Measurements from ENCODE around the gene SENP3. TPM values are rescaled to one million over a fixed set of nuclear protein-coding genes. Genes with fewer than 3 reads are reported as not detected.

SENP3 gene
- total RNA-seq, 1 experiment from 2014 or later: 83.1 TPM

- no peak overlapping the region for H4K91ac ChIP-seq (ENCODE audit: insufficient read length, low read depth, low read length)
- H3K4me3 Mint-ChIP-seq: peak overlapping the region; percentile 90 to 91
- no peaks in the 10 kb centered on the region for H3K9me3 Mint-ChIP-seq
- H3K79me1 ChIP-seq (ENCODE audit: insufficient read depth, low read depth, low read length, poor library complexity, severe bottlenecking): peaks cover 15% of the 10 kb centered on the region
- H3T11ph ChIP-seq (ENCODE audit: low read length): no peak overlapping the region
- H4K8ac ChIP-seq (replicated peaks; ENCODE audit: insufficient read length, low read depth, low read length): no peak overlapping the region
- H3K23me2 ChIP-seq (ENCODE audit: insufficient read length, low read depth, low read length, poor library complexity, severe bottlenecking): peaks cover 9% of the 10 kb centered on the region
- H2BK120ac ChIP-seq (ENCODE audit: low read depth, low read length, poor library complexity, severe bottlenecking): no peak overlapping the region
- H2BK15ac ChIP-seq (ENCODE audit: low read depth, low read length): no peak overlapping the region
- peaks cover 15 to 41% (median 40%) of the 10 kb centered on the region in 3 experiments; a peak in 6 of 7 replicates for H3K36me3 Mint-ChIP-seq (ENCODE audit: insufficient read depth in 1 of 3, low read depth in 3 of 3)
- H3K4me2 ChIP-seq (ENCODE audit: insufficient read depth, insufficient read length, low read length): peak overlapping the region; percentile 82
- no peak overlapping the region for H3K23ac ChIP-seq (ENCODE audit: insufficient read length, low read depth, low read length)
- H2AK5ac ChIP-seq (ENCODE audit: insufficient read length, low read length): no peak overlapping the region
- H4K5ac ChIP-seq (ENCODE audit: insufficient read length, low read depth, low read length): no peak overlapping the region
- H3K27ac ChIP-seq (ENCODE audit: insufficient read length, low read depth, low read length): no peak overlapping the region
- no peak overlapping the region for H3K56ac ChIP-seq (ENCODE audit: insufficient read length, low read depth, low read length)
- H3K9ac ChIP-seq (ENCODE audit: extremely low read depth, insufficient read length, low read length): peak overlapping the region; percentile 48
- peaks cover 36 to 45% of the 10 kb centered on the region in 2 experiments for H3K4me1 Mint-ChIP-seq
- H3K9me3 ChIP-seq (ENCODE audit: control insufficient read depth, low read depth, low read length): no peaks in the 10 kb centered on the region
- H2AFZ ChIP-seq (ENCODE audit: low read length): no peak overlapping the region
- H3K4ac ChIP-seq (ENCODE audit: low read depth, low read length): no peak overlapping the region
- DNase-seq: no peak
- no peaks in the 10 kb centered on the region for H3K27me3 Mint-ChIP-seq (ENCODE audit: low read depth)
- H3K4me1 ChIP-seq (ENCODE audit: insufficient read depth, low read length): 0 out of 2 replicates have a peak, but pooled peaks cover 2% of the 10 kb centered on the region
- H2BK20ac ChIP-seq (ENCODE audit: low read depth, low read length, poor library complexity, severe bottlenecking): no peak overlapping the region
- no peak overlapping the region for H3K18ac ChIP-seq (ENCODE audit: insufficient read length, low read depth, low read length)
- H4K20me1 ChIP-seq (ENCODE audit: control insufficient read depth, insufficient read depth, insufficient read length): no peaks in the 10 kb centered on the region
- H3K27ac Mint-ChIP-seq: peak overlapping the region; percentile 82 to 93 (median 90); a peak in 6 of 7 replicates
- peaks cover 8% of the 10 kb centered on the region; the same call in 1 of the 2 replicates for H3K79me2 ChIP-seq (ENCODE audit: insufficient read depth, low read length)
- no CpG with 5 or more reads among the region's 28 CpGs for WGBS (ENCODE audit: extremely low coverage, insufficient read length, low lambda C conversion rate)
- no peak overlapping the region for H2BK5ac ChIP-seq (ENCODE audit: insufficient read length, low read length)
- H3K14ac ChIP-seq (ENCODE audit: insufficient read depth, low read length): peak overlapping the region; percentile 88; the same call in 1 of the 2 replicates
- no peaks in the 10 kb centered on the region for H3K27me3 ChIP-seq (ENCODE audit: insufficient read depth, low read length)
- no peak overlapping the region for H2BK12ac ChIP-seq (ENCODE audit: insufficient read length, low read depth, low read length)
- TF ChIP-seq CTCF (conservative IDR thresholded peaks at IDR 0.05): no peak
Measured at GRCh38 chr17:7562208-7562605, 488 bp downstream of the SENP3 start.
